Ovary (tissue), 3 donors: ENCODE measurements around the gene TSPAN32.

Source experiments
- POLR2A ChIP-seq: fragments of 450-650 bp; IDR thresholded peaks from one replicate; pipeline ENCODE4 v1.6.1; 2017; ENCODE audit warnings: antibody characterized with exemption, mild to moderate bottlenecking, moderate library complexity
- TF ChIP-seq, protein P1 (sequence below), 3 donors: fragments of 450-650 bp in 2 of 3; fragments of 200-600 bp in 1 of 3; IDR thresholded peaks; one replicate each; pipeline versions ENCODE4 v1.5.1 to v1.8.0; 2016 to 2022; ENCODE audit warnings: antibody characterized with exemption in 3 of 3, mild to moderate bottlenecking in 1 of 3
- donor health status: DM: no; HTN: no; CAD: no.

DNA sequence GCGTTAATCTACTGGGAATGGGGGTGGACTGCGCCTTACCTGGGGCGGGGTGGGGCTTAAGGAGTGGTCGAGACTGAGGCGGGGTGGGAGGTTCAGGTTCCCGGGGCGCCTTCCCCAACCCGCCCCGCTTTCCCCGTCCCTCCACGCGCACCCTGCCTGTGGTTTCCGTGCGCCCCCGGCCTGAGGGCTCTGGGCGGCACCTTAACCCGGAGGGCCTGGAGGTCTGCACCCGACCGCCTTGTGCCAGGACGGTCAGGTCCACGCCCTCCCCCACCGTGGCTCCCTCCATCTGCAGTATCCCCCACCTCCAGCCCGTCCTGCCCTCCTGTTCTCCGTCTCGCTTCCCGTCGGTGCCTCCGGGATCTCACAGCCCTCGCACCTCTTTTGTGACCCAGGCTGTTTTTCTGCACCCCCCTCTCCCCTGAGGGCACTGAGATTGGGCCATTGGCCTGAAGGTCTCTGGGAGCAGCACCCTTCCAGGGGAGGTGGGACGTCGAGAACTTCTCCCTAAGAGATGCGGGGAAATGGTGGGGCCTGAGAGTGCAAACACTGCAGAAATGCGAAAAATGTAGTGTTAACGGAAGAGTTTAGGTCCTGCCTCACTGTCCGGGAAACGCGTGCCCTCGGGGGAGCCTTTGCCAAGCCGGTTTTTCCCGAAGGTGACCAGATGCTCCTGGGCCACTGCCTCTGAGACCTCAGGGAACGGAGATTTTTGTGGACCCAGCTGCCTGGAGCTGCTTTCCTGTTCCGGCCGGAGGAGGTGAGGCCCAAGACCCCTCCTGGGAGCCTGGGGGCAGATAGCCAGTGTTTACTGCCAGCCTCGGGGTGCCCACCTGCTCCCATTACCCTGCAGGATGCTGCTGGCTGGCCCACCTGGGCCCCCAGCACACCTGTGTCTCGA is 30.2 kb upstream of the TSPAN32 start:
- TF ChIP-seq, protein P1, sequence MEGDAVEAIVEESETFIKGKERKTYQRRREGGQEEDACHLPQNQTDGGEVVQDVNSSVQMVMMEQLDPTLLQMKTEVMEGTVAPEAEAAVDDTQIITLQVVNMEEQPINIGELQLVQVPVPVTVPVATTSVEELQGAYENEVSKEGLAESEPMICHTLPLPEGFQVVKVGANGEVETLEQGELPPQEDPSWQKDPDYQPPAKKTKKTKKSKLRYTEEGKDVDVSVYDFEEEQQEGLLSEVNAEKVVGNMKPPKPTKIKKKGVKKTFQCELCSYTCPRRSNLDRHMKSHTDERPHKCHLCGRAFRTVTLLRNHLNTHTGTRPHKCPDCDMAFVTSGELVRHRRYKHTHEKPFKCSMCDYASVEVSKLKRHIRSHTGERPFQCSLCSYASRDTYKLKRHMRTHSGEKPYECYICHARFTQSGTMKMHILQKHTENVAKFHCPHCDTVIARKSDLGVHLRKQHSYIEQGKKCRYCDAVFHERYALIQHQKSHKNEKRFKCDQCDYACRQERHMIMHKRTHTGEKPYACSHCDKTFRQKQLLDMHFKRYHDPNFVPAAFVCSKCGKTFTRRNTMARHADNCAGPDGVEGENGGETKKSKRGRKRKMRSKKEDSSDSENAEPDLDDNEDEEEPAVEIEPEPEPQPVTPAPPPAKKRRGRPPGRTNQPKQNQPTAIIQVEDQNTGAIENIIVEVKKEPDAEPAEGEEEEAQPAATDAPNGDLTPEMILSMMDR (IDR thresholded peaks at IDR 0.05) = no peak
- no peak for TF ChIP-seq POLR2A
